ENCODE measurements around the gene IRF1.
A peak's percentile ranks its signal among the peaks of the same experiment; 100 is the strongest.

IRF1 gene

DNA sequence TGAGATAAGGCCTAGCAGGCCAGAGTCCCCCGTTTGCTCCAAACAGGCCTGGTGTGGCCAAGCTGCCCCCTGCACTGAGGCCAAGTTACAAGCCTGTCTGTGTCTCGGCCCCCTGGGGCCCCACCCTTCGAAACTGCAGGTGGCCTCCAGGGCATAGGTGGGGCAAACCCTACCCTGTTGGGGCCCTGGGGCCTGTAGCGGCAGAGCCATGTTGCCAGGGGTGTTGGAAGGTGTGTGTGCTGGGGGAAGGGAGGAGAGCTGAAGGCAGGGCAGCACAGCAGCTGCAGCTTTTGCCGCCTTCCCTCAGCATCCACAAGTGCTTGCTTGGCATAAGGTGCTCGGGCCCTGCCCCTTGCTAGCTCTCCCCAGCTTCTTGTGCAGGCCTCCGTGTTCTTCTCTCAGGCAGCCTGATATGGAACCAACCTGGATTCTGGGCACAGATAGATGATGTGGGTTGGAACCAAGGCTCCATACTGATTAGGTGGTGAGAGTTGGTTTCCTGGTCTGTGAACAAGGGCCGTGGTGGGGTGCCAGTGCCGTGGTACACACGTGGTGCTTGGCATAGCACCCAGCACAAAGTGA is 12.7 kb downstream of the IRF1 start:
- Mint-ChIP-seq H3K36me3 (ENCODE audit: low read depth) (peaks cover 9% of the 10 kb centered on the region), H3K27me3 (no peaks in the 10 kb centered on the region), H3K4me3 (no peak overlapping the region), H3K4me1 (peaks cover 77% of the 10 kb centered on the region), H3K27ac (peak overlapping the region; percentile 22), H3K9me3 (no peaks in the 10 kb centered on the region)
- ATAC-seq (no peak), DNase-seq (no peak)

GRCh38 chr5:132476876-132477781 is 13.4 kb downstream of the IRF1 start:
- H3K9me3 Mint-ChIP-seq: no peaks in the 10 kb centered on the region
- DNase-seq (no peak), ATAC-seq (no peak)
- peaks cover 6% of the 10 kb centered on the region for H3K36me3 Mint-ChIP-seq (ENCODE audit: low read depth)
- peak overlapping the region; percentile 35 for H3K27ac Mint-ChIP-seq
- no peak overlapping the region for H3K4me3 Mint-ChIP-seq
- no peaks in the 10 kb centered on the region for H3K27me3 Mint-ChIP-seq
- peaks cover 79% of the 10 kb centered on the region for H3K4me1 Mint-ChIP-seq

DNA sequence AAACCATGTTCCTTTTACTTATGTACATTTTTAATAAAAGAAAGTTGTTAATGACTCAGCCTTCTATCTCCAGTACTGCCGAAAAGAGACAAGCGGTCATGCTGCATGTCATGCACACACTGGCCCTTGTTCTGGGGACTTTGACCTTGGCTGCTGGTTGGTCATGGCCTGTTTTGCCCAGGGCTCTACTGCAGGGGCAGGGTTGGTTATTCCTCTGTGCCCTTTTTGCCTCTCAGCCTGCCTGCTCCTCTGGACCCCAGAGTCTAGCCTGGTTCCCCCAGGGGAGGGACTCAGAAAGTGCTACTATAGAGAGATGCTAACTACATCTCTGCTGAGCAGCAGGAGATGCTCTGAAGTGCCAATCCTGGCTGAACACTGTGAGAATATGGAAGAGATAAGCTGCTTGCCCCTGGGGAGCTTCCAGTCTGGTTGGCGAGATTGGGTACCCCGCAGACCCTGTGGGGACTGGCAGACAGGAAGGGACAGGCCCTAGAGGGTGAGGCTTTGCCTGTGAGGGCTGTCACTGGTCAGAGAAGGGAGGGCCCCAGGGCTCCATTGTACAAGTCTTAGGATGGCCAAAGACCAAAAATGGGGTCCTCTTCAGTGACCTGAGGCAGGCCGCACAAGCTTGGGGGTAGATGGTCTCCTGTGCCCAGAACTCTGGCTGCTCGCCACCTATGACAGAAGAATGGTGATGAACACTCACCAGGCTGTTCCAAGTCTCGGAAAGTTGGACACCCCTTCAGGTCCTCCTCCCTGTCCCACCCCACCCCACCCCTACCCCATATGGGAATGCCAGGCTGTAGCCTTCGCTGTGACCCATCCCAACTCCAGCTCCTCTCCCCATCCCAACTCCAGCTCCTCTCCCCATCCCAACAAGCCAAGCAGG is 14.3 kb downstream of the IRF1 start:
- Mint-ChIP-seq H3K27me3 (no peaks in the 10 kb centered on the region), H3K4me1 (peaks cover 83% of the 10 kb centered on the region), H3K27ac (peak overlapping the region; percentile 35), H3K36me3 (ENCODE audit: low read depth) (peaks cover 1% of the 10 kb centered on the region), H3K4me3 (no peak overlapping the region), H3K9me3 (no peaks in the 10 kb centered on the region)
- no peak for DNase-seq
- no peak for ATAC-seq

DNA sequence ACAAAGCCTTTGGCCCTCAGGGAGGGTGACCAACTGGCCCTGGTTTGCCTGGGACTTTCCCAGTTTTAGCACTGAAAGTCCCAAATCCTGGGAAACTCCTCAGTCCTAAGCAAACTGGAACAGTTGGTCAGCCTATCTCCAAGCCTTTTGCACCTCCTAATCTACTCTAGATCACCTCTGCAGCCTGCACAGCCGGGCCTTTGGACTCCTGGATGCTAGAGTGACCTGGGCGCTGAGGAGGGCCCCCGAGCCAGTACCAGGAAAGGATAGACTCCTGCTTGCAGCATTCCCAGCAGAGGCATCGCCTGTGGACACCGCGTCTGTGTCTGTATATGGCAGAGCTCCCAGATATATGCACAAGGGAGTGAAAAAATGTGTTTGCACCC is 15.1 kb downstream of the IRF1 start:
- Mint-ChIP-seq H3K27me3 (no peaks in the 10 kb centered on the region), H3K27ac (peak overlapping the region; percentile 35), H3K36me3 (ENCODE audit: low read depth) (no peaks in the 10 kb centered on the region), H3K4me3 (no peak overlapping the region), H3K4me1 (peaks cover 82% of the 10 kb centered on the region), H3K9me3 (no peaks in the 10 kb centered on the region)
- no peak for DNase-seq
- ATAC-seq: no peak

DNA sequence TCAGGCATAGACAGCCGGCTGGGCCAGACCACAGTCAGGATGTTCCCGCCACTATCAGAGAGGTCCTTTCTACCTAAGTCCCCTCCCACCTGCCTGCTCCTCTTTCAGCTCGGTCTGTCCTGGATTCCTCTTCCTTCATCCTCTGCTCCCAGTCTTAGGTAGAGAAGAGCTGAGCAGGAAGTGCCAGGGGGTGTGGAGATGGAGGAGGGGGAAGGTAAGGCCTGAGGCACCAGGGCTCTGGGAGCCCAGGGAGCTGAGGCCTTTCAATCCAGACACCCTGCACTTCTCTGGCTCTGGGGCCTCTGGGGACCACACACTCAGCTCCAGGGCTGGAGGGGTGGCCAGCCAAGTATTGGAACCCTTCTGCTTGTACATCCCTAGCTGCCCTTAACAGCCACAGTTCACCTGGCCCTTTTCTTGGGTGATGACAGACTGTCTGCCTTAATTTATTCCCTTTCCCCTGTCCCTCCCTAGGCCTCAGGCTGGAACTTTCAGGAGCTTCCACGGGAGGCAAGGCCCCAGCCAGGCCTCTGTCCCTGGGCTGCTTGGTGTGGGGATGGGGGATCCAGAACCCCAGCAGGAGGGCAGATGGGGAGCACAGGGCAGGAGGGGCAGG is 15.6 kb downstream of the IRF1 start:
- no peak for ATAC-seq
- Mint-ChIP-seq H3K4me3 (no peak overlapping the region), H3K27me3 (no peaks in the 10 kb centered on the region), H3K4me1 (peaks cover 81% of the 10 kb centered on the region), H3K36me3 (ENCODE audit: low read depth) (no peaks in the 10 kb centered on the region), H3K9me3 (no peaks in the 10 kb centered on the region), H3K27ac (peak overlapping the region; percentile 57)
- DNase-seq: no peak

DNA sequence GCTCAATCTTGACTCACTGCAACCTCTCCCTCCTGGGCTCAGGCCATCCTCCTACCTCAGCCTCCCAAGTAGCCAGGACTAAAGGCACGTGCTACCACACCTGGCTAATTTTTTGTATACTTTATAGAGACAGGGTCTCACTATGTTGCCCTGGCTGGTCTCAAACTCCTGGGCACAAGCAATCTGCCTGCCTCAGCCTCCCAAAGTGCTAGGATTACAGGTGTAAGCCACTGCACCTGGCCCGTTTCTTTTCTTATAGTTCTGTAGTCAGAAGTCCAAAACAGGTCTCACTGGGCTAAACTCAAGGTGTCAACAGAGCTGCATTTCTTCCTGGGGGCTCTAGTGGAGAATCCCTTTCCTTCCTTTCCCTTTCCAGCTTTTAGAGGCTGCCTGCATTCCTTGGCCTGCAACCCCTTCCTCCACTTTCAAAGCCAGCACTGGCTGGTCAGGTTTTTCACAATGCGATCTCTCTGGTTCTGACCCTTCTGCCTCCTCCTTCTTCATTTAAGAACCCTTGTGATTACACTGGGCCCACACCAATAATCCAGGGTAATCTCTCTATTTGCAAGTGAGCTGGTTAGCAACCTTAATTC is 16.3 kb downstream of the IRF1 start:
- no peaks in the 10 kb centered on the region for H3K36me3 Mint-ChIP-seq (ENCODE audit: low read depth)
- no peak overlapping the region for H3K4me3 Mint-ChIP-seq
- H3K4me1 Mint-ChIP-seq: peaks cover 76% of the 10 kb centered on the region
- H3K9me3 Mint-ChIP-seq: no peaks in the 10 kb centered on the region
- no peak for ATAC-seq
- no peaks in the 10 kb centered on the region for H3K27me3 Mint-ChIP-seq
- DNase-seq: no peak
- H3K27ac Mint-ChIP-seq: peak overlapping the region; percentile 57

- H3K27me3 Mint-ChIP-seq: no peaks in the 10 kb centered on the region
- DNase-seq (no peak), ATAC-seq (no peak)
- H3K27ac Mint-ChIP-seq: peak overlapping the region; percentile 92
- H3K4me1 Mint-ChIP-seq: peaks cover 75% of the 10 kb centered on the region
- no peaks in the 10 kb centered on the region for H3K36me3 Mint-ChIP-seq (ENCODE audit: low read depth)
- no peaks in the 10 kb centered on the region for H3K9me3 Mint-ChIP-seq
- H3K4me3 Mint-ChIP-seq: no peak overlapping the region
Observed at GRCh38 chr5:132473668-132474067, 16.9 kb downstream of the IRF1 start.

DNA sequence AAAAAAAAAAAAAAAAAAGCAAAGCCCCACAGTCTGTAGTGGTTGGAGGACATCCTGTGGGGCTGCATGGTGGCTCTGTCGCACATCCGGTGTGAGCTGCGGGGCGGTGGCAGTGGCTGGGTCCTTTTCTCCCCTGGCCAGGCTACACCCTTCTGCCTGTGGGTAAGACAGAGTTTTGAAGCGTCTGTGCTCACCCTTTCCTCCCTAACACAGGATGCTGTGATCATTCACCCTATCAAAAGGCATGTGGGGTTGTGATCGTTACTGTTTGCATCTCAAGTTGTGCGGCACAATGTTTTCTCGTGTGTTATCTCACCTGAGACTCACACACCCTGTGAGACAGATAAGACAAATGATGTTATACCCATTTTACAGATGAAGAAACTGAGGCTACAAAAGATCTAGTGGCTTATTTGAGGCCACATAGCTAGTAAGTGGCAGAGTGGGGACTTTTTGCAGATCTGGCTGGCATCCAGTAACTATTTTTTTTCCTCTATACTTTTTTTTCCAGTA is 17.5 kb downstream of the IRF1 start:
- no peaks in the 10 kb centered on the region for H3K36me3 Mint-ChIP-seq (ENCODE audit: low read depth)
- peak overlapping the region; percentile 50 for H3K4me3 Mint-ChIP-seq
- H3K27ac Mint-ChIP-seq: peak overlapping the region; percentile 92
- H3K4me1 Mint-ChIP-seq: peaks cover 74% of the 10 kb centered on the region
- ATAC-seq (peak; percentile 91), DNase-seq (peak; percentile 78)
- no peaks in the 10 kb centered on the region for H3K27me3 Mint-ChIP-seq
- no peaks in the 10 kb centered on the region for H3K9me3 Mint-ChIP-seq

GRCh38 chr5:132472431-132472830 is 18.1 kb downstream of the IRF1 start:
- no peaks in the 10 kb centered on the region for H3K27me3 Mint-ChIP-seq
- peaks cover 72% of the 10 kb centered on the region for H3K4me1 Mint-ChIP-seq
- no peaks in the 10 kb centered on the region for H3K9me3 Mint-ChIP-seq
- ATAC-seq: no peak
- no peaks in the 10 kb centered on the region for H3K36me3 Mint-ChIP-seq (ENCODE audit: low read depth)
- no peak overlapping the region for H3K4me3 Mint-ChIP-seq
- no peak overlapping the region for H3K27ac Mint-ChIP-seq
- no peak for DNase-seq

GRCh38 chr5:132471944-132472343 is 18.6 kb downstream of the IRF1 start:
- ATAC-seq: no peak
- no peaks in the 10 kb centered on the region for H3K27me3 Mint-ChIP-seq
- H3K36me3 Mint-ChIP-seq (ENCODE audit: low read depth): no peaks in the 10 kb centered on the region
- peak overlapping the region; percentile 50 for H3K27ac Mint-ChIP-seq
- H3K4me1 Mint-ChIP-seq: peaks cover 72% of the 10 kb centered on the region
- no peak for DNase-seq
- H3K9me3 Mint-ChIP-seq: no peaks in the 10 kb centered on the region
- no peak overlapping the region for H3K4me3 Mint-ChIP-seq

DNA sequence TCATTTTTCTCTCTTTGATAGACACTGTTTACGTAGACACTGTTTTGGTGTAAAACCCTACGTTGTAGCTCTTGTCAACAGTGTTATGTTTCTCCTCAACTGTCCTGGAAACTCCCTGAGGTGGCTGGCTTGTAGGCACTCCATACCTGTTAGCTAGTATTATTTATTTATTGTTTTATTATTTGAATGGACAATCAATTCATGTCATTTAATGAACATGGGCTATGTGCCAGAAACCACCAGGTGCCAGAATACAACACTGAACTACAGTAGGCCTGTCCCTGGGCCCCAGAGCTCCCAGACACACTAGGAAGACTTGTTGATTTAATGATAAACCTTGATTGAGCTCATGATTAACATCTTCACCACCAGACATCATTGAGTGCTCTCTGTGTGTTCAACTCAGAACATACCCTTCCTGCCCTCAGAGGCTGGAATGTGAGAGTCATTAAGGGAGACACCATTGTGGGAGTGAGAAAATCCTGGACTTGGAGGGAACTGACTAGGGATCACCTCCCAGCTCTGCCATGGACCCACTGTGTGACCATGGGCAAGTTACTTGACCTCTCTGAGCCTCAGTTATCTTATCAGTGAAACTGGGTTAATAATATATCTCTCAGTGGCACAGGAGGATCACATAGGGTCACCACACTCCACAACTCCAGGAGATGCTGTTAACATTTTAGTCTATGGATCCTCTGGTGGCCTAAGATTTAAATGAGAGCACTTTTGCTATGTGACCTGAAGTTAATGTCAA is 19.2 kb downstream of the IRF1 start:
- no peaks in the 10 kb centered on the region for H3K9me3 Mint-ChIP-seq
- H3K4me3 Mint-ChIP-seq: no peak overlapping the region
- H3K36me3 Mint-ChIP-seq (ENCODE audit: low read depth): no peaks in the 10 kb centered on the region
- no peaks in the 10 kb centered on the region for H3K27me3 Mint-ChIP-seq
- no peak for ATAC-seq
- peaks cover 76% of the 10 kb centered on the region for H3K4me1 Mint-ChIP-seq
- H3K27ac Mint-ChIP-seq: peak overlapping the region; percentile 50
- no peak for DNase-seq

- Mint-ChIP-seq H3K36me3 (ENCODE audit: low read depth) (no peaks in the 10 kb centered on the region), H3K4me3 (no peak overlapping the region), H3K27ac (no peak overlapping the region), H3K4me1 (peaks cover 76% of the 10 kb centered on the region), H3K27me3 (no peaks in the 10 kb centered on the region), H3K9me3 (no peaks in the 10 kb centered on the region)
- ATAC-seq (no peak), DNase-seq (no peak)
Observed at GRCh38 chr5:132470596-132470995, 20.0 kb downstream of the IRF1 start.

DNA sequence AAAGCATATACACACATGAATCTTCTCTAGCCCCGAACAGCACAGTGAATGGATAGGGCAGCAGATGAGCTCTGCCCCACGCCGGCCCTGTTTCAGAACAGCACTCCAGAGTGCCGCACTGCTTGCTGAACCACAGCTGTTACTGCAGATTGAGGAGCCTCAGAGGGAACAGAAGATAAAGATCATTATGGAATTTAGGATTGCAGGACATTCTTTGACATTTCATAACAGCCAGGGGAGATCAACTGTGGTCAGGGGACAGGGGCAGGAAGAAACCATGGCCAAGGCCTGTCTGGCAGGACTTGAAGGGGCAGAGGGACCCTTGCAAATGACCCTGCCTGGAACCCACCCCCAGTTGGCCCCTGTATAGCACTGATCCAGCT is 20.6 kb downstream of the IRF1 start:
- H3K36me3 Mint-ChIP-seq (ENCODE audit: low read depth): no peaks in the 10 kb centered on the region
- peaks cover 78% of the 10 kb centered on the region for H3K4me1 Mint-ChIP-seq
- ATAC-seq (no peak), DNase-seq (no peak)
- H3K27me3 Mint-ChIP-seq: no peaks in the 10 kb centered on the region
- H3K9me3 Mint-ChIP-seq: no peaks in the 10 kb centered on the region
- H3K4me3 Mint-ChIP-seq: no peak overlapping the region
- peak overlapping the region; percentile 54 for H3K27ac Mint-ChIP-seq

Data from activated naive CD8-positive, alpha-beta T cell treated with anti-CD3 and anti-CD28 coated beads, Interleukin-2, amount 50 U/mL, for 24 hours (primary cell).